Measurements from ENCODE around the gene PGAP1.

GRCh38 chr2:196971574-196972279 is 45.2 kb upstream of the PGAP1 start:
- no peak for TF ChIP-seq CTCF (IDR thresholded peaks at IDR 0.05)
- TF ChIP-seq POLR2A (IDR thresholded peaks at IDR 0.05): no peak
